CD14-positive monocyte (primary cell): ENCODE results near the gene PSMD14. TPM values are rescaled to one million over a fixed set of nuclear protein-coding genes. Genes with fewer than 3 reads are reported as not detected.

ENCODE experiments used
- DNase-seq, 3 donors: peaks; one replicate each; pipeline ENCODE4 v3.0.0-alpha.2; 2011 to 2022
- H2AFZ ChIP-seq: 2 replicates; pipeline ENCODE4 v1.6.0; 2012; ENCODE audit warnings: mild to moderate bottlenecking, low read depth, low read length, inconsistent platforms; ENCODE audit not compliant: insufficient read depth, poor library complexity, severe bottlenecking
- H3K27ac ChIP-seq, 2 donors: 1 replicate in 1 of 2; 2 replicates in 1 of 2; pipeline ENCODE4 v1.5.1; 2012 to 2013; ENCODE audit warnings: low read length in 2 of 2, control low read depth in 1 of 2, inconsistent platforms in 1 of 2, low read depth in 1 of 2, mild to moderate bottlenecking in 1 of 2
- H3K27me3 ChIP-seq, 2 donors: one replicate each; pipeline versions ENCODE4 v1.6.0 to v1.6.1; 2011 to 2013; ENCODE audit warnings: low read length in 2 of 2; ENCODE audit not compliant: control insufficient read depth in 2 of 2, insufficient read depth in 2 of 2
- H3K36me3 ChIP-seq, 2 donors: replicated peaks in 1 of 2; 1 replicate in 1 of 2; 2 replicates in 1 of 2; pipeline versions ENCODE4 v1.5.1 to v1.6.1; 2012 to 2013; ENCODE audit warnings: low read length in 2 of 2, control low read depth in 1 of 2, inconsistent platforms in 1 of 2, mild to moderate bottlenecking in 1 of 2; ENCODE audit not compliant: insufficient read depth in 2 of 2, control insufficient read depth in 1 of 2
- H3K4me1 ChIP-seq, 2 donors: 1 replicate in 1 of 2; 2 replicates in 1 of 2; pipeline versions ENCODE4 v1.5.1 to v1.6.1; 2012 to 2013; ENCODE audit warnings: low read length in 2 of 2, control low read depth in 1 of 2, inconsistent platforms in 1 of 2, mild to moderate bottlenecking in 1 of 2, moderate library complexity in 1 of 2; ENCODE audit not compliant: insufficient read depth in 2 of 2, control insufficient read depth in 1 of 2
- H3K4me2 ChIP-seq: replicated peaks from 2 replicates; pipeline ENCODE3; 2012; ENCODE audit warnings: low read length, moderate library complexity, mild to moderate bottlenecking; ENCODE audit not compliant: poor library complexity, severe bottlenecking; ENCODE audit errors: extremely low read depth
- H3K4me3 ChIP-seq, 3 experiments: fragments of 200-600 bp in 1 of 3; sonication (generic) in 1 of 3; replicated peaks in 1 of 3; 1 replicate in 2 of 3; 2 replicates in 1 of 3; pipeline ENCODE4 v1.5.1; 2011 to 2013; ENCODE audit warnings: low read length in 3 of 3, mild to moderate bottlenecking in 3 of 3, control low read depth in 2 of 3, low read depth in 2 of 3, inconsistent platforms in 1 of 3, moderate library complexity in 1 of 3
- H3K79me2 ChIP-seq: 2 replicates; pipeline ENCODE4 v1.6.0; 2012; ENCODE audit warnings: mild to moderate bottlenecking, control low read depth, inconsistent platforms, low read length, moderate library complexity; ENCODE audit not compliant: insufficient read depth
- H3K9ac ChIP-seq: 2 replicates; pipeline ENCODE4 v1.6.0; 2017; ENCODE audit warnings: low read length, mild to moderate bottlenecking; ENCODE audit not compliant: insufficient read depth, poor library complexity, severe bottlenecking
- H3K9me3 ChIP-seq, 2 donors: replicated peaks in 1 of 2; 1 replicate in 1 of 2; 2 replicates in 1 of 2; pipeline versions ENCODE4 v1.5.1 to v1.6.1; 2012 to 2013; ENCODE audit warnings: low read length in 2 of 2, control low read depth in 1 of 2; ENCODE audit not compliant: control insufficient read depth in 1 of 2, insufficient read depth in 1 of 2
- H4K20me1 ChIP-seq: 2 replicates; pipeline ENCODE4 v1.6.0; 2012; ENCODE audit warnings: mild to moderate bottlenecking, low read length, control low read depth, moderate library complexity; ENCODE audit not compliant: insufficient read depth
- H3K27ac Mint-ChIP-seq, 7 donors: one replicate each; pipeline ENCODE4 v1.8.0; 2020; ENCODE audit warnings: mild to moderate bottlenecking in 7 of 7, mixed read lengths in 7 of 7, moderate library complexity in 6 of 7, inconsistent platforms in 2 of 7
- H3K27me3 Mint-ChIP-seq, 3 donors: one replicate each; pipeline ENCODE4 v1.8.0; 2021 to 2022; ENCODE audit warnings: low read depth in 3 of 3, mild to moderate bottlenecking in 3 of 3, mixed read lengths in 3 of 3, moderate library complexity in 3 of 3, inconsistent platforms in 1 of 3
- H3K36me3 Mint-ChIP-seq, 2 donors: one replicate each; pipeline ENCODE4 v1.8.0; 2020; ENCODE audit warnings: mixed read lengths in 2 of 2, inconsistent platforms in 1 of 2, mild to moderate bottlenecking in 1 of 2
- H3K4me1 Mint-ChIP-seq: one replicate; pipeline ENCODE4 v1.8.0; 2020; ENCODE audit warnings: mild to moderate bottlenecking, mixed read lengths
- H3K4me3 Mint-ChIP-seq, 2 donors: one replicate each; pipeline ENCODE4 v1.8.0; 2020; ENCODE audit warnings: mild to moderate bottlenecking in 2 of 2, mixed read lengths in 2 of 2, moderate library complexity in 1 of 2
- H3K9me3 Mint-ChIP-seq, 7 donors: one replicate each; pipeline ENCODE4 v1.8.0; 2020 to 2022; ENCODE audit warnings: mixed read lengths in 7 of 7, mild to moderate bottlenecking in 6 of 7, moderate library complexity in 6 of 7, inconsistent platforms in 2 of 7
- CTCF ChIP-seq: fragments of 200-600 bp; IDR thresholded peaks from one replicate; pipeline ENCODE4 v1.8.0; 2022; ENCODE audit warnings: antibody characterized with exemption, mild to moderate bottlenecking
- WGBS: methylation state at CpG from one replicate; pipeline ENCODE4 v1.1.5; 2013; ENCODE audit warnings: missing lambda C conversion rate; ENCODE audit not compliant: insufficient coverage; 5-methylcytosine and 5-hydroxymethylcytosine counted together
- intact Hi-C, 2 donors: fragments of 100-400 bp; cut with micrococcal nuclease; formaldehyde crosslinking; loops; one replicate each; pipeline versions ENCODE4 v1.15.0 to v1.15.1; 2023
- polyA plus RNA-seq, 3 donors: library from polyadenylated mRNA; depleted of rRNA in 1 of 3; unstranded in 2 of 3; stranded (reverse) in 1 of 3; fragments of 300-500 nt in 2 of 3; fragments of >200 nt in 1 of 3; fragmentation: Illumina TruSeq in 2 of 3; gene quantifications; 1 replicate in 2 of 3; 2 replicates in 1 of 3; pipeline ENCODE4 v1.2.3, GENCODE V29; 2012 to 2021

PSMD14 gene
- polyA plus RNA-seq, 3 donors, result 8.7 to 37.8 (median 29.3) TPM

GRCh38 chr2:161355106-161355505 lies 46.9 kb downstream of the PSMD14 start:
- Histone ChIP-seq H3K9ac (no peak overlapping the region), H3K4me2 (no peak overlapping the region), H3K9me3 (peaks cover 7 to 11% of the 10 kb centered on the region in 2 donors), H3K27ac (no peak overlapping the region), H3K27me3 (no peaks in the 10 kb centered on the region), H4K20me1 (no peaks in the 10 kb centered on the region), H3K36me3 (peaks cover 2 to 14% of the 10 kb centered on the region in 2 donors), H2AFZ (no peak overlapping the region), H3K4me3 (no peak overlapping the region), H3K79me2 (peaks cover 31% of the 10 kb centered on the region), H3K4me1 (no peaks in the 10 kb centered on the region)
- DNase-seq, result no peak
- no peaks in the 10 kb centered on the region for H3K27me3 Mint-ChIP-seq
- WGBS, result no CpG with 5 or more reads among the region's 1 CpG
- no peak overlapping the region for H3K27ac Mint-ChIP-seq
- intact Hi-C loops, result no loop called here
- no peak overlapping the region for H3K4me3 Mint-ChIP-seq
- H3K9me3 Mint-ChIP-seq, result peaks cover 2 to 13% (median 4%) of the 10 kb centered on the region in 7 donors
- H3K4me1 Mint-ChIP-seq, result peaks cover 2% of the 10 kb centered on the region
- TF ChIP-seq CTCF, result no peak
- peaks cover 14 to 16% of the 10 kb centered on the region in 2 donors for H3K36me3 Mint-ChIP-seq

DNA sequence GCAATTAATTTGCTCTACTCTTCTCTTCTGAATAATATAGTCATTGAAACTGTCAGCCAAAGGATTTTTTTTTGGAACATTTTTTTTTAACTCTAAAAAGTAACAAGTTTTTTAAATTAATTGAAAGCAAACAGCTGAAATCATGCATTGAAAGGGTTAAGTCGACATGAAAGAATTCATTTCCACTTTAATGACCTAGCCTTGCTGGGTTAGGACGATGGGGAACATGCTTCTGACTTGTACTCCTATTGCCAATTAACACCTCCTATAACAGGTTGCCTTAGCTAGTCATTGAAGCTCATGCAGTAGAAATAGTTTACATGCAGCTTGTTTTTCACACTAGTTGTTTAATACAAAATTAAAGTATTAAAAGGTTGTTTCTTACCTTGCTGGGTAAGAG lies 47.8 kb downstream of the PSMD14 start:
- Mint-ChIP-seq H3K4me3 (no peak overlapping the region), H3K27me3 (no peaks in the 10 kb centered on the region), H3K27ac (no peak overlapping the region), H3K36me3 (peaks cover 13 to 23% of the 10 kb centered on the region in 2 donors), H3K9me3 (peaks cover 4 to 21% (median 8%) of the 10 kb centered on the region in 7 donors), H3K4me1 (no peaks in the 10 kb centered on the region)
- peaks cover 15 to 18% of the 10 kb centered on the region in 2 donors for H3K9me3 ChIP-seq
- intact Hi-C loops, result no loop called here
- H4K20me1 ChIP-seq, result no peaks in the 10 kb centered on the region
- H3K27ac ChIP-seq, result no peak overlapping the region
- H3K79me2 ChIP-seq, result peaks cover 31% of the 10 kb centered on the region
- H3K9ac ChIP-seq, result no peak overlapping the region
- no peak for DNase-seq
- no CpG with 5 or more reads among the region's 2 CpGs for WGBS
- no peak overlapping the region for H3K4me3 ChIP-seq
- no peak overlapping the region for H3K4me2 ChIP-seq
- no peaks in the 10 kb centered on the region for H3K27me3 ChIP-seq
- H3K36me3 ChIP-seq, result peaks cover 2 to 15% of the 10 kb centered on the region in 2 donors
- no peak for TF ChIP-seq CTCF
- H3K4me1 ChIP-seq, result no peaks in the 10 kb centered on the region
- H2AFZ ChIP-seq, result no peak overlapping the region
